NCI-H2227 (cell line): ENCODE results near the gene CFHR2.

Source experiments
- DNase-seq: peaks from one replicate; lab custom pipeline; 2025; ENCODE audit not compliant: unreplicated experiment; lab: John Stamatoyannopoulos, UW

CFHR2 gene

GRCh38 chr1:196997423-196997822 is 53.9 kb downstream of the CFHR2 start:
- no peak for DNase-seq

DNA sequence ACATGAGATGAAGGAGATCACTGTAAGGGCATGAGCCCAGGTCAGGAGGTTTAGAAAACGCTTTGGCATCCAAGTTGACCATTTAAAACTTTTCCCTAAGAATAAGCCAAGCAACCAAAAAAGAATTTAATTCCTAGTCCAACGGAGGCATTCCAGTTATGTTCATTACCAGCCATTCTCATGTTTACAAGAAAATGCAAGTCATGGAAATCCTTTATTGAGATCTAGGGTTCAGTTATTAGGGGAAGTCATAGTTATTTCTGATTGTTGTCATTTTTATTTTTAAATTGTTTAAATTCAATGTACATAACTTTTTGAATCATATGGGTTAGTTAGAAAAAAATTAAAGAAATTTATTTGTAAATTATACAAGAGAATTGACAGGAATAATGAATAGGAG is 58.3 kb downstream of the CFHR2 start:
- no peak for DNase-seq

- no peak for DNase-seq
Measured at GRCh38 chr1:197003132-197003531, 59.6 kb downstream of the CFHR2 start.

DNA sequence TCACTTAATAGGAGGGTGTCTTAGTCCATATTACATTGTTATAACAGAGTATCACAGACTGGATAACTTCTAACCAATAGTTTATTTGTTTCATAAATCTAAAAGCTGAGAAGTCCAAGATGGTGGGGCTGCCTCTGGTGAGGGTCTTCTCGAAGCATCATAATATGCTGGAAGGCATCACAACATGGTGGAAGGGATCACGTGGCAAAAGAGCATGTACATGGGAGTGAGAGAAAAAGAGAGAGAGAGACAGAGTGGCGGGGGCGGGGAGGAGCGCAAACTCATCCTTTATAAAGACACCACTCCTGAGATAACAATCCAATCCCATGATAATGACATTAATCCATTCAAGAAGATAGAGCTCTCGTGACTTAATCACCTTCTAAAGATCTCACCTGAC is 65.3 kb downstream of the CFHR2 start:
- DNase-seq, result no peak
